IPS-NIHi7 (cell line): ENCODE measurements around the gene TRIM41.
"Not testable (repeated sequence)": the region's sequence is repeated elsewhere in the genome, so short reads cannot be mapped to it uniquely, and the experiment has no call there.

Experiments used
- DNase-seq: peaks from one replicate; pipeline ENCODE4 v3.0.0; 2012; ENCODE audit warnings: mixed read lengths; ENCODE audit errors: extremely low spot score

Gene TRIM41

GRCh38 chr5:181255276-181255675 is 32.2 kb downstream of the TRIM41 start:
- no peak for DNase-seq

GRCh38 chr5:181255836-181256578 is 32.9 kb downstream of the TRIM41 start:
- no peak for DNase-seq

GRCh38 chr5:181258576-181258975 is 35.5 kb downstream of the TRIM41 start:
- DNase-seq, result no peak

- DNase-seq, result no peak
Observed at GRCh38 chr5:181259283-181259682, 36.2 kb downstream of the TRIM41 start.

- no peak for DNase-seq
Observed at GRCh38 chr5:181259974-181260719, 37.1 kb downstream of the TRIM41 start.

- DNase-seq, result peak; percentile 78
Observed at GRCh38 chr5:181260720-181261319, 37.7 kb downstream of the TRIM41 start, which contains the start of gene TRIM52. TRIM52 (minus strand) TSS chr5:181261143; CDS start chr5:181260813, 330 bp downstream.

GRCh38 chr5:181261320-181262049 is 38.4 kb downstream of the TRIM41 start:
- peak; percentile 38 for DNase-seq

GRCh38 chr5:181263633-181264032 is 40.6 kb downstream of the TRIM41 start:
- no peak for DNase-seq

GRCh38 chr5:181265092-181265671 is 42.1 kb downstream of the TRIM41 start:
- no peak for DNase-seq

- not testable (repeated sequence) for DNase-seq
Observed at GRCh38 chr5:181267291-181267904, 44.3 kb downstream of the TRIM41 start.

- DNase-seq, result not testable (repeated sequence)
Observed at GRCh38 chr5:181267907-181268306, 44.8 kb downstream of the TRIM41 start.

GRCh38 chr5:181271081-181271480 is 48.0 kb downstream of the TRIM41 start:
- DNase-seq, result no peak

- DNase-seq, result peak; percentile 51
Observed at GRCh38 chr5:181273433-181273744, 50.3 kb downstream of the TRIM41 start.

GRCh38 chr5:181280251-181280762 is 57.2 kb downstream of the TRIM41 start:
- DNase-seq, result no peak

- peak; percentile 87 for DNase-seq
Observed at GRCh38 chr5:181281077-181281983, 58.2 kb downstream of the TRIM41 start.

- DNase-seq, result no peak
Observed at GRCh38 chr5:181281984-181282316, 58.9 kb downstream of the TRIM41 start.

- not testable (repeated sequence) for DNase-seq
Observed at GRCh38 chr5:181282415-181282814, 59.3 kb downstream of the TRIM41 start.

- no peak for DNase-seq
Observed at GRCh38 chr5:181282874-181283273, 59.8 kb downstream of the TRIM41 start.

GRCh38 chr5:181283347-181283746 is 60.3 kb downstream of the TRIM41 start:
- DNase-seq, result no peak
